ENCODE results near the gene BACH1. TPM values are rescaled to one million over a fixed set of nuclear protein-coding genes. Genes with fewer than 3 reads are reported as not detected.

Gene BACH1
- polyA plus RNA-seq, 1 donor from 2014 or later, result 29.7 TPM

DNA sequence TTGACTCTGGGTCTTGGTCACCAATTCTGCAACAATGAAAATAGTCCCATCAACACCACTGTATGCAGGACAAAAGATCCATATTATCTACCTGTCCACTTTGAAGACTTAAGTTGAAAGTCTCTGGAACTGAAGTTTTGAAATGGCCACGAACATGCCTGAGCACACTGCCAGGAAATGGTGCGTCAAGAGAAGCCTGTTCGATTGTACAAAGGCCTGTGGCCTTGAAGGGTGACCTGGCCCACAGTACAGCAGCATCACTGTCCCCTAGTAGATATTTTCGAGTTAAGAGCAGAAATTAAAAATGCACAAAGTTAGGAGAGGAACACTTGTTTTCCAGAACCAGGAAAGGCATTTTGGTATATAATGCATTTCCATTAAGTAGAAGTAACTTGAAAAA lies 78.5 kb downstream of the BACH1 start:
- no peaks in the 10 kb centered on the region for H3K9me2 ChIP-seq (ENCODE audit: insufficient read depth, low read length)
- H2AFZ ChIP-seq (ENCODE audit: low read depth, low read length), result no peak overlapping the region
- H3K4me3 ChIP-seq (ENCODE audit: low read length), result no peak overlapping the region
- H3K9me3 ChIP-seq (ENCODE audit: low read length), result no peaks in the 10 kb centered on the region
- no peak overlapping the region for H3K9ac ChIP-seq (ENCODE audit: low read length)
- H3K4me2 ChIP-seq (ENCODE audit: low read length), result no peak overlapping the region
- no peaks in the 10 kb centered on the region for H3K79me2 ChIP-seq (replicated peaks; ENCODE audit: insufficient read depth, low read length)
- no peak for TF ChIP-seq EZH2 (IDR thresholded peaks at IDR 0.05; ENCODE audit: borderline replicate concordance, insufficient read depth, low read length, poor library complexity, severe bottlenecking)
- TF ChIP-seq POLR2AphosphoS5 (IDR thresholded peaks at IDR 0.05), result no peak
- TF ChIP-seq, protein P1, sequence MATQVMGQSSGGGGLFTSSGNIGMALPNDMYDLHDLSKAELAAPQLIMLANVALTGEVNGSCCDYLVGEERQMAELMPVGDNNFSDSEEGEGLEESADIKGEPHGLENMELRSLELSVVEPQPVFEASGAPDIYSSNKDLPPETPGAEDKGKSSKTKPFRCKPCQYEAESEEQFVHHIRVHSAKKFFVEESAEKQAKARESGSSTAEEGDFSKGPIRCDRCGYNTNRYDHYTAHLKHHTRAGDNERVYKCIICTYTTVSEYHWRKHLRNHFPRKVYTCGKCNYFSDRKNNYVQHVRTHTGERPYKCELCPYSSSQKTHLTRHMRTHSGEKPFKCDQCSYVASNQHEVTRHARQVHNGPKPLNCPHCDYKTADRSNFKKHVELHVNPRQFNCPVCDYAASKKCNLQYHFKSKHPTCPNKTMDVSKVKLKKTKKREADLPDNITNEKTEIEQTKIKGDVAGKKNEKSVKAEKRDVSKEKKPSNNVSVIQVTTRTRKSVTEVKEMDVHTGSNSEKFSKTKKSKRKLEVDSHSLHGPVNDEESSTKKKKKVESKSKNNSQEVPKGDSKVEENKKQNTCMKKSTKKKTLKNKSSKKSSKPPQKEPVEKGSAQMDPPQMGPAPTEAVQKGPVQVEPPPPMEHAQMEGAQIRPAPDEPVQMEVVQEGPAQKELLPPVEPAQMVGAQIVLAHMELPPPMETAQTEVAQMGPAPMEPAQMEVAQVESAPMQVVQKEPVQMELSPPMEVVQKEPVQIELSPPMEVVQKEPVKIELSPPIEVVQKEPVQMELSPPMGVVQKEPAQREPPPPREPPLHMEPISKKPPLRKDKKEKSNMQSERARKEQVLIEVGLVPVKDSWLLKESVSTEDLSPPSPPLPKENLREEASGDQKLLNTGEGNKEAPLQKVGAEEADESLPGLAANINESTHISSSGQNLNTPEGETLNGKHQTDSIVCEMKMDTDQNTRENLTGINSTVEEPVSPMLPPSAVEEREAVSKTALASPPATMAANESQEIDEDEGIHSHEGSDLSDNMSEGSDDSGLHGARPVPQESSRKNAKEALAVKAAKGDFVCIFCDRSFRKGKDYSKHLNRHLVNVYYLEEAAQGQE (IDR thresholded peaks at IDR 0.05; ENCODE audit: borderline replicate concordance), result no peak
- no peak for TF ChIP-seq RAD21 (conservative IDR thresholded peaks at IDR 0.05)
- no peak for TF ChIP-seq EP300 (conservative IDR thresholded peaks at IDR 0.05; ENCODE audit: poor library complexity, severe bottlenecking)
- TF ChIP-seq, protein P2, sequence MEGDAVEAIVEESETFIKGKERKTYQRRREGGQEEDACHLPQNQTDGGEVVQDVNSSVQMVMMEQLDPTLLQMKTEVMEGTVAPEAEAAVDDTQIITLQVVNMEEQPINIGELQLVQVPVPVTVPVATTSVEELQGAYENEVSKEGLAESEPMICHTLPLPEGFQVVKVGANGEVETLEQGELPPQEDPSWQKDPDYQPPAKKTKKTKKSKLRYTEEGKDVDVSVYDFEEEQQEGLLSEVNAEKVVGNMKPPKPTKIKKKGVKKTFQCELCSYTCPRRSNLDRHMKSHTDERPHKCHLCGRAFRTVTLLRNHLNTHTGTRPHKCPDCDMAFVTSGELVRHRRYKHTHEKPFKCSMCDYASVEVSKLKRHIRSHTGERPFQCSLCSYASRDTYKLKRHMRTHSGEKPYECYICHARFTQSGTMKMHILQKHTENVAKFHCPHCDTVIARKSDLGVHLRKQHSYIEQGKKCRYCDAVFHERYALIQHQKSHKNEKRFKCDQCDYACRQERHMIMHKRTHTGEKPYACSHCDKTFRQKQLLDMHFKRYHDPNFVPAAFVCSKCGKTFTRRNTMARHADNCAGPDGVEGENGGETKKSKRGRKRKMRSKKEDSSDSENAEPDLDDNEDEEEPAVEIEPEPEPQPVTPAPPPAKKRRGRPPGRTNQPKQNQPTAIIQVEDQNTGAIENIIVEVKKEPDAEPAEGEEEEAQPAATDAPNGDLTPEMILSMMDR (IDR thresholded peaks at IDR 0.05; ENCODE audit: poor library complexity, severe bottlenecking), result no peak
- no peak for TF ChIP-seq SMC3 (conservative IDR thresholded peaks at IDR 0.05; ENCODE audit: poor library complexity)
- TF ChIP-seq MXI1 (conservative IDR thresholded peaks at IDR 0.05; ENCODE audit: poor library complexity, severe bottlenecking), result no peak
- TF ChIP-seq TAF1 (IDR thresholded peaks at IDR 0.05; ENCODE audit: low read depth), result no peak
- no peaks in the 10 kb centered on the region for H4K20me1 ChIP-seq (ENCODE audit: insufficient read depth)
- no peaks in the 10 kb centered on the region for H3K27me3 ChIP-seq (ENCODE audit: insufficient read depth, low read depth, low read length)
- H3K27ac ChIP-seq (ENCODE audit: low read length), result no peak overlapping the region
- H3F3A ChIP-seq (ENCODE audit: insufficient read depth, low read length, poor library complexity, severe bottlenecking), result no peaks in the 10 kb centered on the region
- no peaks in the 10 kb centered on the region for H3K36me3 ChIP-seq (ENCODE audit: insufficient read depth, low read length)

DNA sequence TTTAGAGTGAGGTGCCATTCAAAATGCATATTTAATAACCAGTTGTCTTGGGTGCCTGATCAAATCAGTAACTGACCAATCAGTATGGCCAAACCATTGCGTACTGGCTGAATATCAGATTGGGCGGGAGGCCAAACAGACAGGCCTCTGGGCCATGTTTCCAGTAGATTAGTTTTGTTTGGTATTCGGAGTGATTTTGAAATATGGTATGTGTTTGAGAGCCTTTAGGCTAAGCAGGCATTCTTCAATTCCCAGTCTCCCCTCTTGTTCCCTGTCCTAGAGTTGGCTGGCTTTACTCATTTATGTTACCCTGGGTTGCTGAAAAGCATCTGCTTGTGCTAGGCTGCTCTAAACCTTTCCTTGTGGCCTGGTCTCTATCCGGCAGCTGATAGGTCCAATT lies 80.1 kb downstream of the BACH1 start:
- Histone ChIP-seq H3K4me2 (ENCODE audit: low read length) (no peak overlapping the region), H3K9ac (ENCODE audit: low read length) (no peak overlapping the region), H3F3A (ENCODE audit: insufficient read depth, low read length, poor library complexity, severe bottlenecking) (no peaks in the 10 kb centered on the region), H2AFZ (ENCODE audit: low read depth, low read length) (no peak overlapping the region), H3K4me3 (ENCODE audit: low read length) (no peak overlapping the region), H3K79me2 (replicated peaks; ENCODE audit: insufficient read depth, low read length) (no peaks in the 10 kb centered on the region), H3K9me2 (ENCODE audit: insufficient read depth, low read length) (no peaks in the 10 kb centered on the region), H3K27ac (ENCODE audit: low read length) (no peak overlapping the region), H3K27me3 (ENCODE audit: insufficient read depth, low read depth, low read length) (no peaks in the 10 kb centered on the region), H4K20me1 (ENCODE audit: insufficient read depth) (no peaks in the 10 kb centered on the region), H3K9me3 (ENCODE audit: low read length) (no peaks in the 10 kb centered on the region), H3K36me3 (ENCODE audit: insufficient read depth, low read length) (no peaks in the 10 kb centered on the region)
- no peak for TF ChIP-seq RAD21 (conservative IDR thresholded peaks at IDR 0.05)
- TF ChIP-seq, protein P2 (IDR thresholded peaks at IDR 0.05; ENCODE audit: poor library complexity, severe bottlenecking), result no peak
- TF ChIP-seq EP300 (conservative IDR thresholded peaks at IDR 0.05; ENCODE audit: poor library complexity, severe bottlenecking), result no peak
- TF ChIP-seq MXI1 (conservative IDR thresholded peaks at IDR 0.05; ENCODE audit: poor library complexity, severe bottlenecking), result no peak
- TF ChIP-seq POLR2AphosphoS5 (IDR thresholded peaks at IDR 0.05), result no peak
- TF ChIP-seq, protein P1 (IDR thresholded peaks at IDR 0.05; ENCODE audit: borderline replicate concordance), result no peak
- TF ChIP-seq SMC3 (conservative IDR thresholded peaks at IDR 0.05; ENCODE audit: poor library complexity), result no peak
- TF ChIP-seq TAF1 (IDR thresholded peaks at IDR 0.05; ENCODE audit: low read depth), result no peak

All from neural cell (in vitro differentiated cells).